ENCODE measurements around the gene ORMDL2. TPM values are rescaled to one million over a fixed set of nuclear protein-coding genes. Genes with fewer than 3 reads are reported as not detected.

Gene ORMDL2
- total and polyA plus RNA-seq, 7 donors: 12.6 to 68.2 (median 21.6) TPM

GRCh38 chr12:55845785-55846496 lies 28.1 kb downstream of the ORMDL2 start:
- no peaks in the 10 kb centered on the region for H3K9me3 ChIP-seq
- no peak for DNase-seq
- WGBS, 3 donors: 72 to 75% (median 75%) methylated on average over 7 of the region's 7 CpGs
- H3K36me3 ChIP-seq (ENCODE audit: insufficient read depth in 1 of 2, low read depth in 1 of 2): no peaks in the 10 kb centered on the region
- no peak overlapping the region for H3K27ac ChIP-seq
- intact Hi-C loops (cut with DNase I): no loop called here
- ATAC-seq: no peak
- TF ChIP-seq CTCF (IDR thresholded peaks at IDR 0.05): no peak
- no peak overlapping the region for H3K4me3 ChIP-seq
- H3K27me3 ChIP-seq (ENCODE audit: insufficient read depth in 3 of 3, low read length in 2 of 3): peaks cover 0 to 18% (median 0%) of the 10 kb centered on the region in 3 donors
- H3K4me1 ChIP-seq: no peaks in the 10 kb centered on the region

- no peak for TF ChIP-seq CTCF (IDR thresholded peaks at IDR 0.05)
- peak overlapping the region; percentile 80 for H3K27ac ChIP-seq
- no peaks in the 10 kb centered on the region for H3K9me3 ChIP-seq
- DNase-seq (peak in 1 of 2 donors; percentile 35), ATAC-seq (peak in 2 of 4 donors; percentile 26 to 36)
- intact Hi-C loops (cut with DNase I): no loop called here
- H3K36me3 ChIP-seq (ENCODE audit: insufficient read depth in 1 of 2, low read depth in 1 of 2): no peaks in the 10 kb centered on the region
- H3K4me1 ChIP-seq: no peaks in the 10 kb centered on the region
- H3K4me3 ChIP-seq: no peak overlapping the region
- peaks cover 0 to 23% (median under 1%) of the 10 kb centered on the region in 3 donors for H3K27me3 ChIP-seq (ENCODE audit: insufficient read depth in 3 of 3, low read length in 2 of 3)
- 52 to 61% (median 55%) methylated on average over 3 of the region's 3 CpGs for WGBS, 3 donors
These were observed 29.2 kb downstream of the ORMDL2 start for GRCh38 chr12:55847033-55847432.

DNA sequence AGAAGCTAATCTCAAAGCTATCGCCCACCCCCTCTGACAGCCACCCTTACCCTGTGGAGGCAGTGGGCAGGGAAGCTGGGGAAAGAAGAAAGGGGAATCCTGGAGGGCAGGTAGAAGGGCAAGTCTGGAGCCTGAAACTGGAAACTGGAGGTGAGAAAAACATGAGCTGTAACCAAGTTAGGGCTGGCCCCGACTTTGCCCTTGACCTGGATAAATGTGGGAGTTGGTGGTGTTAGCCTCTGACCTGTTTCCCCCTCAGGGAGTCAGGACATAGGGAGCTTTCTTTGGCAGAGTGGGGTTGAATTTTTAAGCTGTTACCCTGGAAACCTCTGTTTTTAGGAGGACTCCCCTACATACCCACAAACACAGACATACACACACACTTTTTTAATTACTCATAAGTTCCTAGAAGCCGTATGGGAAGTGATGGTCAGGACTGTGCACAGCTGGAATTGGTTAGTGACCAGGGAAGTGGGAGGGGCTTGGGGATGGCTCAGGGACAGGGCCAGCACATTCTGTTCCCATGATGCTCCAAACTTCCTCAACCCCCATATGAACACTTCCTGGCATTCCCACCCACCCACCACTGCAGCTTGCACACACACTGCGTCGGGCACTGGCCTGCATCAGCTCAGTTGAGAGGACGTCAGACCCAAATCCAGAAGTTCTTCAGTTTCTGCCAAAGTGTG lies 29.9 kb downstream of the ORMDL2 start:
- WGBS, 3 donors: 19 to 25% (median 20%) methylated on average over 6 of the region's 6 CpGs
- H3K27me3 ChIP-seq (ENCODE audit: insufficient read depth in 3 of 3, low read length in 2 of 3): peaks cover 0 to 23% (median 3%) of the 10 kb centered on the region in 3 donors
- no peak for TF ChIP-seq CTCF (IDR thresholded peaks at IDR 0.05)
- H3K27ac ChIP-seq: peak overlapping the region; percentile 80
- ATAC-seq (peak; percentile 78 to 93 (median 89)), DNase-seq (peak; percentile 90 to 94)
- H3K9me3 ChIP-seq: no peaks in the 10 kb centered on the region
- no peaks in the 10 kb centered on the region for H3K36me3 ChIP-seq (ENCODE audit: insufficient read depth in 1 of 2, low read depth in 1 of 2)
- H3K4me3 ChIP-seq: peak overlapping the region; percentile 30
- intact Hi-C loops (cut with DNase I): no loop called here
- no peaks in the 10 kb centered on the region for H3K4me1 ChIP-seq

- DNase-seq: no peak
- intact Hi-C loops (cut with DNase I): no loop called here
- 57 to 70% (median 60%) methylated on average over 7 of the region's 7 CpGs for WGBS, 3 donors
These were observed 31.9 kb downstream of the ORMDL2 start for GRCh38 chr12:55849616-55850343.

More at GRCh38 chr12:55849616-55850343, 31.9 kb downstream of the ORMDL2 start:
- no peak for TF ChIP-seq CTCF (IDR thresholded peaks at IDR 0.05)
- Histone ChIP-seq H3K27ac (peak overlapping the region; percentile 80), H3K4me1 (no peaks in the 10 kb centered on the region), H3K36me3 (ENCODE audit: insufficient read depth in 1 of 2, low read depth in 1 of 2) (no peaks in the 10 kb centered on the region), H3K27me3 (ENCODE audit: insufficient read depth in 3 of 3, low read length in 2 of 3) (peaks cover 0 to 20% (median 3%) of the 10 kb centered on the region in 3 donors), H3K4me3 (no peak overlapping the region), H3K9me3 (no peaks in the 10 kb centered on the region)
- no peak for ATAC-seq

All from psoas muscle (tissue), 8 donors.